NCI-H345 (cell line): Measurements from ENCODE around the gene HDAC11.
"Not testable (repeated sequence)": the region's sequence is repeated elsewhere in the genome, so short reads cannot be mapped to it uniquely, and the experiment has no call there.

Source experiments
- DNase-seq: peaks from one replicate; lab custom pipeline; 2025; lab: John Stamatoyannopoulos, UW

Gene HDAC11

DNA sequence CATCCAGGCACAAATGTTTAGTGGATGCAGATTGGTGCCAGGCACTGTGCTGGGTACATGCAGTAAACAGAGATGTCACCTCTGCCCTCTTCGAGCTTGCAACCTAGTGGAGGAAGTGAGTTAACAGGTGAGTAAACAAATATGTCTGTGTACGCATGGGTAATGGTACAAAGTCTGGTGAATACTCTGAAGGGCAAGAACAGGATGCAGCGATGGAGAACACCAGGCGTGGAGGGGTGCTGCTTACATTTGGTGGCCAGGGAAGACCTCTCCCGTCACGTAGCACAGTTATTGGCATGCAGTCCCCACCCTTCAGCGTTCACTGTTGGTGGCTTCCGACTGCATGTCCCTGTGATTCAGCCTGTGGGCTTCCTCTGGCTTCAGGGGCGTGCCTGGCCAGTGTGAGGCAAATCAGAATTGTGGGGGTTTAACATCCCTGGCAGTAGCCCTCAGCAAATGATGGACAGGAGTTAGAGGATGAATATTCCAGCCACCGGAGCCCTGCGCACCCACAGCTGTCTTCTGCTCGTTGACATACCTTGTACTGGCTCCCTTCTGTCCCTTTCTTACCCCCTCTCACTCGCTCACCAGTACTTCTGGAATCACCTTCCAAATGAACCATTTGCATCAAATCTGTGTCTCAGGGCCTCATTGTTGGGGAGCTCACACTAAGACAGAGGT lies 9.1 kb upstream of the HDAC11 start:
- DNase-seq = peak; percentile 22

DNA sequence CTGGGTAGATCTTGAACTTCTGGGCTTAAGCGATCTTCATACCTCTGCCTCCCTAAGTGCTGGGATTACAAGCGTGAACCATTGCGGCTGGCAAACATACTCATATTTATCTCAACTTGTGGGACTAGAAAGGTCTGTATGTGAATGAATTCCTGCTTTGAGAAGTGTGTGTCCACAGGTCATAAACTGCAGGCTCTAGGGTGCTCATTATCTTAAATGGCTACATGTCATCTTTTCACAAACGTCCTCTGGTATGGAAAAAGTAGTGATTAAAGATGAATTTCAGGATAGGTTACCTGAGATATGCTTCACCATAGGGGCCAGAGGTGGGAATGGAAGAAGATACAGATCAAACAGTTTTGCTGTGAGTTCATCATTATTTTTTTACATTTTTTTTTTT lies 7.8 kb upstream of the HDAC11 start:
- DNase-seq = no peak

DNA sequence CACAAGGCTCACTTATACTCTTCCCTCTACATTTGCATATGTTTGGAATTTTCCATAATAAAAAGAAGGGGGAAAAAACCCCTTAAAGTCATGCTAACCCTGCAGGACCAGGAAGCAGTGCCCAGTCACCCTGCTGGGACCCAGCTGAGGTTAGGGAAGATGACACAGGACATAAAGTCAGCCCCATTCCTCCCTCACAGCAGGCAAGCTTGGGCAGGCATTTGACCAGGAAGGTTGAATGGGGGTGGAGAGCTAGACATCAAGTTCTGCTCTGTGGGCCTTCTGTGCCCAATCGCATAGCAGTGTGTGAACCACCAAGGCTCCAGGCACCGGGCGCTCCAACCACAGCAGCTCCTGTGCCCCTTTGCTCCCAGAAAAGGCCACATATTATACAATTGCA lies 7.1 kb upstream of the HDAC11 start:
- DNase-seq = no peak

DNA sequence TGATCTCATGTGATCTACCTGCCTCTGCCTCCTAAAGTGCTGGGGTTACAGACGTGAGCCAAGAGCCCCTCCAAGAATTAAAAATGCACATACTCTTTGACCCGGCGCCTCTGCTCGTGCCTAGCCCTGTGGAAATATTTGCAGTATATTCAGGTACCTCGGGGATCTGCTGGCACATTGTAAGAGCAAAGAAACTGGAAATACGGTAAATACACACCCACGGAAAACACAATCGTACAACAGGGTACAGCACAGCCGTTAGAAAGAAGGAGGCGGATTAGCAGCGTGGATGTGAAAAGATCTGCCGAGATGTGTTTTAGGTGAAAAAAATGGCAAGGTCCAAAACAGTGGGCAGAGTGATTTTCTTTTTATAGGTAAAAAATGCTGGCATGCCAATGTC lies 6.1 kb upstream of the HDAC11 start:
- no peak for DNase-seq

DNA sequence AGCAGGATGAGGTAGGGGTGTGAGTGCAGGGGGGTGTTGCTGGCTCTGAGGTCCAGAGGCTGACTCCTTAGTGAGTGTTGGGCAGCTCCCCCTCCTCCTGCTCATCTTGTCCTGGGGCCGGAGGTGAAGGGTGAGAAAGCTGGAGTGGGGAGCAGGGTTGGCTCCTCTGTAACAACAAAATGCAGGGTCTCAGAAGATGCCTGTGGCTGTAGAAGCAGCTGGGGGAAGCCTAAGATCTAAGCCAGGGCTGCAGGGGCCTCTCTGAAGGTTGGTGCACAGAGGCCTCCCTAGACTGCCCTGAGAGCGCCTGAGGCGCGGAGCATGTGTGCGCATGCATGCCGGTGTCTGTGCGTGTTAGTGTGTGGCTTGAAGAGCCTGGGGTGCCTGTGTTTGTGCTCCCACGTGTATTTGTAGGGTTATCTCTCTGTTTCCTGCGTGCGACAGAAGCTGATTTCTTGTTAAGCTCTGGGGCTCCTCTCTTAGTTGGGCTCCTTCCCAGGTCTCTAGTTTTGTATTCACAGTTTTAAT lies 5.3 kb upstream of the HDAC11 start:
- no peak for DNase-seq

DNA sequence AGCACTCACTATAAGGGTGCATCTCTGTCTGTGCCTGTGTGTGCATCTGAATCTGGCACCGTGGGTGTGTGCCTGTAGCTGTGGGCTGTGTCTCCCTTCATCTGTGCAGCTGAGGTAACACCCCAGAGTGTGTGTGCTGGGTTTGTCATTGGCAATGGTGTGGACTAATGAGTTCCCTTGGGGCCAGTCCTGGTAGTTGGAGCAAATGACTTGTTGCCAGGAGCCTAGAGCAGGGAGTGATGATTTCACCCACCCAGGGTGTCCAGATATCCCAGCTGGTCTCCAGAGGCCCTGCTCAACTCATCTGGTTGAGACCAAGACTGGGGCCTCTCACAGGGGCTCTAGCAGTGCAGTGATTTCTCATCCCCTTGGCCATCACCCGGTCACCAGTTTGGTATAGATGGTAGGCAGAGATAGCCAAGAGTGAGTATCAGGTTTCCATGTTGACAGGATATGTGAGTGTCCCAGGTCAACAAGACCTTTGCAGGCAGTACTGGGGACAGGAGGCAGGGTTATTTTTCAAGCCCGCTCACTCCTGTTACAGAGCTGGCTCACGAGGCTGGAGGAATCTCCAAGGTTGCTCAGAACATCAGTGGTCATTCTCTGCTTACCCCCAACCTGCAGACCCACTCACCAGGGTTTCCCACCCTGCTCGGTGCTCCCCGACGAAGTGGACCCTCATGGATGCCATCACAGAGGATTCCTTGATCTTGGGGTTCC lies 4.1 kb upstream of the HDAC11 start:
- DNase-seq = no peak

DNA sequence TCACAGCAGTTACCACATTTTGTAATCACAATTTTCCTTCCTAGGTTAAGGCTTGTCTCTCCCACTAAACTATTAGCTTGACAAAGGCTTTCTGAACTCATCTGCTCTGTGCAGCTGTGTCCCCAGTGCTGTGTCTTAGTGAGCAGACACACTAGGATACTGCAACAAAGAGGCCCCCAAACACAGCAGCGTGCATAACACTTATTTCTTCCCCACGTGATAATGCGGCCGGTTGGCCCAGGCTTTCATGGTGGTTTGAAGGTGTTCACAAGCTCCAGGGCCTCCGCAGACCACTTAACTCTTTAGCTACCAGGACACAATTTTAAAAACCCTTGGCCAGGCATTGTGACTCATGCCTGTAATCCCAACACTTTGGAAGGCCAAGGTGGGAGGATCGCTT lies 2.2 kb upstream of the HDAC11 start:
- no peak for DNase-seq

DNA sequence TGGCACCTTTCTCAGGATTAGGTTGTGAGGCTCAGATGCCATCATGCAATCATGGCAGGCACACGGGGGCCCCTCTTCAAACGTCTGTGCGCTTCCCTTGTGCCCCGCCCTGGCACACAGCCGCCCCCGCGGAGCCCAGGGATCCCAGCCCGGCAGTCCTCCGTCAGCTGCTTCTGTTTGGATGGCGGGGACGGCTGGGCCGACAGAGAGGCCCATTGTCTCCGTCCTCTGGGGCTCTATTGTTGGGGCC lies 849 bp upstream of the HDAC11 start:
- peak; percentile 46 for DNase-seq

- no peak for DNase-seq
Measured at GRCh38 chr3:13480340-13481318, 523 bp downstream of the HDAC11 start.

- no peak for DNase-seq
Measured at GRCh38 chr3:13482106-13482690, 2.1 kb downstream of the HDAC11 start.

DNA sequence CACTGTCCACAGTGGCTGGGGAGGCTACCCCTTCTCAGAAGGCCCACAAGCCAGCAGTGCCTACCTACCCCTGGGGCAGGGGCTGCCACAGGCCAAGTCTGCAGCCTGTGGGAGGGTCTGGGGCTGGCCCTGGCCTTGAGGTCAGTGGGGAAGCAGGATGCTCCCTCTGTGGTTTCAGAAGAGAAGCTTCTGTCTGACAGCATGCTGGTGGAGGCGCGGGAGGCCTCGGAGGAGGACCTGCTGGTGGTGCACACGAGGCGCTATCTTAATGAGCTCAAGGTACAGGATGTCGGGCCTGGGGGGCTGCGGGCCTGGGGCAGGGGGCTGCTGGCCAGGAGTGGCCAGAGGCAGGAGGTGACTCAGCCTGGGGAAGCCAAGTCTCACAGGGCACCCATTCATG lies 3.2 kb downstream of the HDAC11 start:
- DNase-seq = no peak

GRCh38 chr3:13483988-13484695 lies 4.0 kb downstream of the HDAC11 start:
- DNase-seq = no peak

GRCh38 chr3:13484851-13485590 lies 4.9 kb downstream of the HDAC11 start:
- peak; percentile 45 for DNase-seq

- DNase-seq = not testable (repeated sequence)
Measured at GRCh38 chr3:13485630-13486562, 5.8 kb downstream of the HDAC11 start.

- DNase-seq = no peak
Measured at GRCh38 chr3:13487403-13487802, 7.3 kb downstream of the HDAC11 start.

GRCh38 chr3:13491206-13491974 lies 11.3 kb downstream of the HDAC11 start:
- DNase-seq = no peak

DNA sequence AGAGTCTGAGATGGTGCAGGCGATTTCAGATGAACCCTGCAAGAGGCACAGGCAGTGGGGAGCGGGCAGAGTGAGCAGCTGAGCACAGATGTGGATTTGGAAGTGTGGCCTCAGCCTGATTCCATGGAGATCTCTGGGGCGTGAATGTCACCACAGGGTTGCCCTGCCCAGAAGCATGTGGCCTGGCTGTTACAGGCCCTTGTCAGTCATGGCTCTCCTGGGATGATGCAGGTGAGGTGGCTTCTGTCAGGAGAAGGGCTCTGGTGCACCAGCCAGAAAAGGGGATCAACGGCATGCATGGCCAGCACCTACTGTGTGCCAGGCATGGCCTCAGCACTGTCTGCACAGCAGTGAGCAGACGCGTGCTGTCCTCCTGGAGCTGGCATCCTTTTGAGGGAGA lies 11.9 kb downstream of the HDAC11 start:
- no peak for DNase-seq

DNA sequence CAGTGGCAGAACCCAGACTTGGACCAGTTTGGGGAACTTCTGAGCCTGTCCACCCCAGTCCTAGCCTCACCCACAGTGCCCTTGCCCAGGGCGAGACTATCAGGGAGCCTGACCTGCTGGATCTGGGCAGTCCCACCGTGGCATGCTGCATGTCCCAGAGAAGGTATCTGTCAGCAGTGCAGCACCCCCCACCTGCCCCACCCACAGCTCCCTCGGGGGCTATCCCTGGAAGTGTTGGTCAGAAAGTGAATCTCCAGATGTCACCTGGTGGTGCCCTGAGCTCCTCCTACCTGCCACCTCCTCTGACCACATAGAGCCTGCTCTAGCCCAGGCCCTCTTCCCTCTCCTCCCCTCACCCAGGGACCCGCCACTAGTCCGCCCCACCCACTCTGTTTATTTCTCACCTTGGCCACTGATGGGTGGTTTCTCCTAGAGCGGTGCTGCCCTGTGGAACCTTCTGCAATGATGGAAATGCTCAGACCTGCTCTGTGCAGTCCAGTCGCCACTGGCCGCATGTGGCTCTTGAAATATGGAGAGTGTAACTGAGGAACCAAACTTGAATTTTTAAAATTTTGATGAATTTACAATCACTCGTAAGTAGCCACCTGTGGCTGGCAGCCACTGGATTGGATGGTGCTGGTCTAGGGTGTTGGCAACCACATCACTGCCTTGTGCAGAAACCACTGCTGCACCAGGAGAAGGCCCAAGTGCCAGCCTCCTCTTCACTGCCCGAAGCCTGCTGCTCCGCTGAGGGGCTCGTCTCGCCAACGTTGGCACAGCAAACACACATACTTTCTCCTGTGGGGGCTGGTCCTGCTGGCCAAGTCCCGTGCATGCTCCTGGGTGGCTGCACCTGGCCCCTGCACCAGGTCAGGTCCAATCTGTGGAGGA lies 13.1 kb downstream of the HDAC11 start:
- no peak for DNase-seq
